Activated CD8-positive, alpha-beta memory T cell treated with anti-CD3 and anti-CD28 coated beads for 24 hours (primary cell): Measurements from ENCODE around the gene CEMIP.
A peak's percentile ranks its signal among the peaks of the same experiment; 100 is the strongest.

ENCODE experiments used
- DNase-seq: peaks from one replicate; pipeline ENCODE4 v3.0.0-alpha.2; 2020

CEMIP gene

DNA sequence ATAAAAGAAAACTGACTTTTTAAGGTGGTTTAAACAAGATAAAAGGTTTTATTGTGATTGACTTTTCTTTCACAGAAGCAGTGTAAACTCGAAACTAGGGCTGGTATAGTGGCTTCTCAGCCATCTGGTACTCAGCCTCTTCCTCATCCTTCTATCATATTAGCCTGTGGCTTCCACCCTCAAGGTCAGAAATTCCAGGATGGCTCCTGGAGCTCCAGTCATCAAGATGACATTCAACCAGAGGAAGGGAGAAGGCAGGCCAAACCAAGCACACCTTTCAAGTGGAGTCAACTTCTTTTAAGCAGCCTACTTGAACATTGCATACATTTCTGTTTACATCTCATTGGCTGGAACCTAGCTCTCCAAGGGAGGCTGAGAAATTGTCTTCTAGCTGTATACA, 211.8 kb downstream of the CEMIP start:
- DNase-seq = no peak

DNA sequence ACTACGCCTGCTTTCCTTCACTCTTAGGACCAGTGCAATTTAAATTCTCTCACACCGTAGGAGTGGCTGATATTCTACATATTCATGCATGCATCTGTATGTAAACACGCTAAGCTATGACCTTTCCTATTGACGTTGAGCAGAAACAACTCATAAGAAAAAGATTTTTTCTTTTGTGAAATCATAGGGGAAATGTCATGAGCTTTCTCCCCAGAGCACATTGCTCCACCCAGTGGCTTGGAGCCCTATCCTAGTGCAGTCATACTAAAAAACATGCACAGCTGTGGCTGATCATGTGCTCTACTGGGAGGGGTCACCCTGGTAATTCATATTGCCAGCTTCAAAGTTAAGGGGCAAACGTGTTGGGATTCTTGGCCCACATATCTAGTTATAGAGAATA, 212.3 kb downstream of the CEMIP start:
- no peak for DNase-seq

DNA sequence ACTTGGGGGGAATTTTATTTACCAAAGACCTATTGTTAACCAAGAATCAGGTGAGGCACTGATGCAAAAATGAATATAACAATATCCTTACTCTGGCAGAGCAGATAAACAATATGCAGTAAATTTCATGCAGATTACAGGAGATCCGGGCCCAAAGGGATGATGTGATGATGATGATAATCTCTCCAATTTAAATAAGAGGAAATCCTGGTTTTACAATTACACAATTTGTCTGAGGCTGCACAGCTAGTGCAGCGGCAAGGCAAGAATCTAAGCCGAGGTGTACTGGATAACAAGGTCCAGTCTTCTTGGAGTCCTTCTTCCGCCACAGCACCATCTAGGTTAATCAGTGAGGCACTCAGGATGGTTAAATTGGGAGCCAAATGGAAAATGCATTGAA, 212.8 kb downstream of the CEMIP start:
- no peak for DNase-seq

DNA sequence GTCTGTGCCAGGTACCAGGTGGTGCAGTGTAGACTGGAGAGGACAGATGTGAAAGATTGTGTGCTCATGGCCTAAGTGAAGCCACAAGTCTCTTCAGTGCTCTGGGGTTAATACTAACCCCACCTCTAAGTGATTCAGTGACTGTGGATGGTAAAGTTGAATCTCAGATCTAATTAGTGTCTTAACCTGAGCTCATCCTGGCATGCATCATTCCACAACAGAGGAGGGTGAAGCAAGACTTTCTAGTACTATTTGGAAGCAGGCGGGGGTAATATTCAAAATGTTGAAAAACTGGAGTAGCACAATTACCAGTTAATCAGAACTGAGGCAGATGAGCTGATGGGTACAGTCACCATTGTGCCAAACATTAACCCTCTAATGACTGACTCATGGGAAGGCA, 213.3 kb downstream of the CEMIP start:
- DNase-seq = no peak

DNA sequence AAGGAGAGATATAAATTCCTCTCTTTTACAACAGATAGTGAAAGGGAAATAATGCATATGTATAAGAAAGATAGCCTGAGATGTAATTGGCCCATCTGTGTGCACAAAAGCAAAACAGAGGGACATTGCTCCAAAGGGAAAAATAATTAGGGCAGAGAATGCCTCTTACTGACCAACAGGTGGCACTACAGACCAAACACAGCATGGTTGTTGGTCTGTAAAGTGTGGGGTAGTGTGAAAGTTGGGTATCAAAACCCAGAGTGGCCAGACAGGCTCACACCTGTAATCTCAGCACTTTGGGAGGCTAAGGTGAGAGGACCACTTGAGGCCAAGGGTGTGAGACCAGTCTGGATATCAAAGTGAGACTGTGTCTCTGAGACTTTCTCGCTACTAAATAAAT, 217.1 kb downstream of the CEMIP start:
- no peak for DNase-seq

DNA sequence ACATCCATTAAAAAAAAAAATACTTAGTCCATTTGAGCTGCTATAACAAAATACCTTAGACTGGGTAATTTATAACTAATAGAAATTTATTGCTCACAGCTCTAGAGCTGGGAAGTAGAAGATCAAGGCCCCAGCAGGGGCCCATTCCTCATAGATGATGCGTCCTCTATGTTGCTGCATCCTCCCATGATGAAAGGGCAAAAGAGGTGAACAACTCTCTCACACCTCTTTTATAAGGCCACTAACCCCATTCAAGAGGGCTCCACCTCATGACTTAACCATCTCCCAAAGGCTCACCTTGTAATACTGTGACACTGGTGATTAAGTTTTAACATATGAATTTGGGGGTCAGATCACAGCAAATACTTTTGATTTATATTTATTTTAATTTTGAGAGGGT, 218.5 kb downstream of the CEMIP start:
- no peak for DNase-seq

DNA sequence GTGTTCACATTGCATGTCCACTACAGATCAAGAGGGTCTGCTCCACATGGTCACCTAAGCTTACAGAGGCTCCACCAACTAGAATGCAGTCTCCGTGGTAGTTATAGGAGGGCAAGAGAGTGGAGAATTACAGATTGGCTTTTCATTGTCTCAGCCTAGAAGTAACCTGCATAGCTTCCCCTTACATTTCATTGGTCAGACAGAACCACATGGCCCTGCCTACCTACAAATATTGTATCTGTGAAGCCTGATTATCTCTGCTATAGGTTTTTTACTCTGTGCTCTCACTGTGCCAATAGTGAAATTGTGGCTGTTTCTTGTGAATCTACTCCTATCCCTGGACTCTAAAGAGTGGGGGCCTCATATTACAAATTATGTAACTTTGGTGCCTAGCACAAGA, 219.1 kb downstream of the CEMIP start:
- no peak for DNase-seq

DNA sequence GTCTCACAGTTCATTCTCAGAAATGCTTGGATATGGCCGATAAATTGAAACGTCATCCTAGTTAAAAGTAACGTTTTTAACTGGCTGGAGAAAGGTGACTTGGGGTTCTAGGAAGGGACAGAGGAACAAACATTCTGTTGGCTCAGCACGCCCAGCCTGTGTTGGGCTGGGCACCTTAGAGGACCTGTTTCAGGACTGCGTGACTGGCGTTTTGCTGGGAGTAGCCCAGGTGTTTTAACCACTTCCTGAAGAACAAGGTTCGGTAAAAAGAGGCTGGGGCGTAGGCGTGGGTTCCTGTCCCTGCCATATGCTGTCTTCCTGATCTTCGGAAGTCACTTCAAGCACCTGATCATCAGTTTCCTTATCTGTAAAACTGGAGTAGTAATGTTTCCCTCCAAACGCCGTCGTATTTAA, 220.5 kb downstream of the CEMIP start:
- DNase-seq = peak; percentile 80

DNA sequence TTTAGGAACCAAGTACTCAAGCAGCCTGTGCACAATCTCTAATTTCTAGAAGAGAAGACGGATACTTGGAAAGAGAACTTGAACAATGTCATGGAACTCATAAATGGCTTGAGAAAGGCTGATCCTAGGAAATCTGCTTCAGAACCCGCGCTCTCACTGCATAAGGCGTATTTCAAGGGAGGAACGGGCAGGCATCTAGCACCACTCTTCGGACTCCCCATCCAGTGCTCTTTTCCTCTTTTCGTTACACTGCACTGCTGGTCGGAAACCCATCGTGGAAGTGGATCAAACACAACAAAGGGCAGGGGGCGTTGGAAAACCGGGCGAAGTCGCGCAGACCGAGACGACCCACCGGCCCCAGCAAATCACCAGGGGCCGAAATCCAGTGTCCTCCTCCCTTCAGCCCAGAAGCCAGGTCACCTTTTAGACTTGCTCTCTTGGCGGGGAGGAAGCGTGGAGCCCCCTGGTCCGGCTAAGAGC, 221.0 kb downstream of the CEMIP start:
- no peak for DNase-seq

DNA sequence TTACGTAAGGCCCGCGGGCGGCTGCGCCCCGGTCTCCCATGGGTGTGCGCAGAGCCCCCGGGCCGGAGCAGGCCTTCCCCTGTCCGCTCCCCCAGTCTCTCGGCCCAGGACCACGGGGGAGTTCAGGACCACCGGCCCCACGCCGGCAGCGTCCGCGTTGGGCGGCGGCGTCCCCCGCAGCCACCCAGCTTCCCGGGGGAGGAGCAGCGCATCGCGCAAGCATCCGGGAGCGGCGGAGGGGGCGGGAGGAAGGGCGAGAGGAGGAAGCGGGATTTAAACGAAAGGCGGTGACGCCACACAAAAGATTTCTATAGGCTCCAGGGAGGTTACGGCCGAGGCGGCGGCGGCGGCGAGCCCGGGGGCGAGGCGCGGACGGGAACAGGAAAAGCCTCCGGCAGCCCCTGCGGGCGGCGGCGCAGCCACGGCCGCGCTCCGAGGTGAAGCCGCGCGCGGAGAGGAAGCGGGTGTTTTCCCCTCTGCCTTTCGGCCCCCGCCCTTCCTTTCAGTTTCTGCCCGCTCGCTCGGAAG, 221.5 kb downstream of the CEMIP start, which contains the start of gene TLNRD1:
TLNRD1 (plus strand) TSS at position 300 of the 528 bp plus-strand sequence. CDS start 1,349 bp downstream, outside the sequence.
- peak; percentile 92 for DNase-seq
